Transverse colon (tissue), 4 donors: ENCODE results near the gene IFNL3. TPM values are rescaled to one million over a fixed set of nuclear protein-coding genes. Genes with fewer than 3 reads are reported as not detected.

Source experiments
- DNase-seq: peaks from one replicate; pipeline ENCODE4 v3.0.0-alpha.2; 2019
- H3K27ac ChIP-seq, 4 donors: fragments of 200-600 bp; sonication (generic); 2 replicates each; pipeline ENCODE4 v1.5.1; 2016 to 2018; ENCODE audit warnings: inconsistent platforms in 4 of 4
- H3K27me3 ChIP-seq: fragments of 200-600 bp; sonication (generic); 2 replicates; pipeline ENCODE4 v1.5.1; 2017; ENCODE audit warnings: inconsistent platforms
- H3K36me3 ChIP-seq, 4 donors: fragments of 200-600 bp; sonication (generic); 2 replicates each; pipeline ENCODE4 v1.5.1; 2017 to 2019; ENCODE audit warnings: inconsistent platforms in 4 of 4
- H3K4me1 ChIP-seq, 4 donors: fragments of 200-600 bp; sonication (generic); 2 replicates each; pipeline ENCODE4 v1.5.1; 2017 to 2020; ENCODE audit warnings: inconsistent platforms in 4 of 4
- H3K4me3 ChIP-seq, 4 donors: fragments of 200-600 bp; sonication (generic); 1 replicate in 1 of 4; 2 replicates in 3 of 4; pipeline versions ENCODE4 v1.5.1 to v1.6.1; 2017 to 2019; ENCODE audit warnings: inconsistent platforms in 4 of 4
- H3K9me3 ChIP-seq, 2 donors: fragments of 200-600 bp; sonication (generic); 2 replicates each; pipeline ENCODE4 v1.5.1; 2017 to 2019; ENCODE audit warnings: inconsistent platforms in 2 of 2
- EP300 ChIP-seq: sonication (generic); formaldehyde crosslinking; IDR thresholded peaks from one replicate; pipeline ENCODE4 v1.6.1; 2017; ENCODE audit warnings: antibody characterized with exemption, low read depth
- POLR2A ChIP-seq: fragments of 450-650 bp; IDR thresholded peaks from one replicate; pipeline ENCODE4 v1.6.1; 2016; ENCODE audit warnings: antibody characterized with exemption, mild to moderate bottlenecking, moderate library complexity
- POLR2AphosphoS5 ChIP-seq, 3 donors: sonication (generic); formaldehyde crosslinking; IDR thresholded peaks; one replicate each; pipeline ENCODE4 v1.6.1; 2016; ENCODE audit warnings: antibody characterized with exemption in 3 of 3
- WGBS, 2 donors: methylation state at CpG; one replicate each; pipeline ENCODE4 v1.1.5; 2018; ENCODE audit warnings: low coverage in 1 of 2; 5-methylcytosine and 5-hydroxymethylcytosine counted together
- in situ Hi-C, 4 donors: fragments of 200-750 bp; cut with MboI; loops; one replicate each; pipeline versions ENCODE4 v1.15.0 to v1.15.1; 2017; ENCODE audit warnings: low sequenced_read_pairs in 3 of 4, low pct_ligation_motif_present in 1 of 4, low pct_unique_long_range_greater_than_20kb in 1 of 4
- intact Hi-C: fragments of 100-400 bp; cut with DNase I; formaldehyde crosslinking; loops from one replicate; pipeline ENCODE4 v1.15.1; 2023; ENCODE audit warnings: low total_unique reads
- total RNA-seq, 4 donors: library from RNA; depleted of rRNA; stranded (reverse); fragments of >200 nt; gene quantifications; one replicate each; pipeline ENCODE4 v1.1.0, GENCODE V29; 2016
- TF ChIP-seq, protein P1 (sequence below), 5 experiments: fragments of 200-600 bp in 3 of 5; fragments of 450-650 bp in 2 of 5; sonication (generic) in 3 of 5; IDR thresholded peaks; 1 replicate in 2 of 5; 2 replicates in 3 of 5; pipeline ENCODE4 v1.5.1; 2016 to 2017; ENCODE audit warnings: antibody characterized with exemption in 5 of 5, inconsistent platforms in 3 of 5, mild to moderate bottlenecking in 2 of 5, moderate library complexity in 1 of 5

The IFNL3 gene
- total RNA-seq, 4 donors from 2014 or later: not detected

DNA sequence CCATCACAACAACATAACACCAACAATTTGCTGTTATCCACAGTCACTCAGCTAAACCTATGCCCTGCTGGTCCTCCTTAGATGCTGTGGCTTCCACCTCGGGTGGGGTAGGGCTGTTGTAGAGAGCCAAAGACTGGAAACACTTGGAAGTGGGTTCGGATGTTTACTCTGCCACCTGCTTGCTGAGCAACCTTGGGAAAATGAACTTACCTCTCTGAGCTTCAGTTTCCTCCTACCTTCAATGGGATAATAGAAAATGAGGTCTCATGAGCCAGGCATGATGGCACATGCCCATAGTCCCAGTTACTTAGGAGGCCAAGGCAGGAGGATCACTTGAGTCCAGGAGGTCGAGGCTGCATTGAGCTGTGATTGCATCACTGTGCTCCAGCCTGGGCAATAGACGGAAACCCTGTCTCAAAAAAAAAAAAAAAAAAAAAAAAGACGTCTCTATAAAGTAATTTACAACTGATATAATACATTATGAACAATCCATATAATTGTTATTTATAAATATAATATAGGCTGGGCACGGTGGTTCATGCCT lies 37.4 kb downstream of the IFNL3 start:
- in situ Hi-C loops: loop anchor here in 1 of 4 donors (25.0 kb wide), 1 partner anchor 620 kb away; no protein-coding TSS in a partner anchor
- DNase-seq: no peak
- H3K4me1 ChIP-seq: no peaks in the 10 kb centered on the region
- 47 to 62% methylated on average over 4 to 6 of the region's 6 CpGs for WGBS, 2 donors
- no peak overlapping the region for H3K27ac ChIP-seq
- no peak overlapping the region for H3K4me3 ChIP-seq
- no peaks in the 10 kb centered on the region for H3K9me3 ChIP-seq
- intact Hi-C loops: no loop called here
- TF ChIP-seq POLR2AphosphoS5 (IDR thresholded peaks at IDR 0.05) (no peak), POLR2A (no peak), EP300 (no peak)
- TF ChIP-seq, protein P1, sequence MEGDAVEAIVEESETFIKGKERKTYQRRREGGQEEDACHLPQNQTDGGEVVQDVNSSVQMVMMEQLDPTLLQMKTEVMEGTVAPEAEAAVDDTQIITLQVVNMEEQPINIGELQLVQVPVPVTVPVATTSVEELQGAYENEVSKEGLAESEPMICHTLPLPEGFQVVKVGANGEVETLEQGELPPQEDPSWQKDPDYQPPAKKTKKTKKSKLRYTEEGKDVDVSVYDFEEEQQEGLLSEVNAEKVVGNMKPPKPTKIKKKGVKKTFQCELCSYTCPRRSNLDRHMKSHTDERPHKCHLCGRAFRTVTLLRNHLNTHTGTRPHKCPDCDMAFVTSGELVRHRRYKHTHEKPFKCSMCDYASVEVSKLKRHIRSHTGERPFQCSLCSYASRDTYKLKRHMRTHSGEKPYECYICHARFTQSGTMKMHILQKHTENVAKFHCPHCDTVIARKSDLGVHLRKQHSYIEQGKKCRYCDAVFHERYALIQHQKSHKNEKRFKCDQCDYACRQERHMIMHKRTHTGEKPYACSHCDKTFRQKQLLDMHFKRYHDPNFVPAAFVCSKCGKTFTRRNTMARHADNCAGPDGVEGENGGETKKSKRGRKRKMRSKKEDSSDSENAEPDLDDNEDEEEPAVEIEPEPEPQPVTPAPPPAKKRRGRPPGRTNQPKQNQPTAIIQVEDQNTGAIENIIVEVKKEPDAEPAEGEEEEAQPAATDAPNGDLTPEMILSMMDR (IDR thresholded peaks at IDR 0.05): no peak
- peaks cover 46% of the 10 kb centered on the region for H3K27me3 ChIP-seq
- H3K36me3 ChIP-seq: no peaks in the 10 kb centered on the region

DNA sequence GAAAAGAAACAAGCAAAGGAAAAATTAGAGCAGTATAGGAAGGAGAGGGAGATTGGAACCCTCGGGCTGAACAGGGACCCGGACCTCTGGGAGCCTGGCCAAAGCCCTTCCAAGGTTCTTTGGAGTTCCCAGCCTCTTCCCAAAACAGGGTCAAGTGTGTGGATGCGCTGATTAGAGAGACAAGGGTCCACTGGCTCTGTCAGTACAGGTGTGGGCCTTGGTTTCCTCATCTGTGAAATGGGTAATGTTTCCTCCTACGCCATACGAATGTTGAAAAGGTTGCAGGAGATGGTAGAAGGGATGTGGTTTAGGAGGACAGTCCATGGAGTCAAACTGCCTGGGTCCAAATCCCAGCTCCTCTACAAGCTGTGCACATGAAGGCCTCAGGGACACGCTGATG lies 38.7 kb downstream of the IFNL3 start:
- in situ Hi-C loops: loop anchor here in 1 of 4 donors (25.0 kb wide), 1 partner anchor 619 kb away; no protein-coding TSS in a partner anchor
- no peak for DNase-seq
- Histone ChIP-seq H3K4me1 (no peaks in the 10 kb centered on the region), H3K27me3 (peaks cover 53% of the 10 kb centered on the region), H3K4me3 (no peak overlapping the region), H3K27ac (no peak overlapping the region), H3K9me3 (no peaks in the 10 kb centered on the region), H3K36me3 (no peaks in the 10 kb centered on the region)
- TF ChIP-seq, protein P1 (IDR thresholded peaks at IDR 0.05): no peak
- TF ChIP-seq EP300: no peak
- no peak for TF ChIP-seq POLR2A
- TF ChIP-seq POLR2AphosphoS5 (IDR thresholded peaks at IDR 0.05): no peak
- WGBS, 2 donors: 74 to 78% methylated on average over 3 to 6 of the region's 6 CpGs
- intact Hi-C loops: no loop called here

DNA sequence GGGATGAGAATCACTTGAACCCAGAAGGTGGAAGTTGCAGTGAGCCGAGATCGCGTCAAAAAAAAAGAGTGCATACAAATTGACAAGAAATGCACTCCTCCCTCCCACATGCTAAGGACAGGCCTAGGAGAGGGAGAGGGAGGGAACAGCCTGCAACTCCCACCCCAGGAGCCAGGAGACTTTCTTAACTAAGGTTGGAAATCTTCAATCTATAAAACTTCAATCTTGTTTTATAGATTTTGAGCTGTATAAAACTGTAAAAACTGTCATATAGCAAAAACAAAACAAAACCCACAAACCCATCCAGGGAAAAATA lies 39.4 kb downstream of the IFNL3 start:
- Histone ChIP-seq H3K36me3 (no peaks in the 10 kb centered on the region), H3K4me3 (no peak overlapping the region), H3K27me3 (peaks cover 61% of the 10 kb centered on the region), H3K27ac (no peak overlapping the region), H3K9me3 (no peaks in the 10 kb centered on the region), H3K4me1 (no peaks in the 10 kb centered on the region)
- WGBS, 2 donors: 78 to 100% methylated on average over 3 of the region's 3 CpGs
- in situ Hi-C loops: loop anchor here in 1 of 4 donors (25.0 kb wide), 1 partner anchor 618 kb away; no protein-coding TSS in a partner anchor
- DNase-seq: no peak
- TF ChIP-seq POLR2AphosphoS5 (IDR thresholded peaks at IDR 0.05) (no peak), POLR2A (no peak), EP300 (no peak)
- TF ChIP-seq, protein P1 (IDR thresholded peaks at IDR 0.05): no peak
- intact Hi-C loops: no loop called here

DNA sequence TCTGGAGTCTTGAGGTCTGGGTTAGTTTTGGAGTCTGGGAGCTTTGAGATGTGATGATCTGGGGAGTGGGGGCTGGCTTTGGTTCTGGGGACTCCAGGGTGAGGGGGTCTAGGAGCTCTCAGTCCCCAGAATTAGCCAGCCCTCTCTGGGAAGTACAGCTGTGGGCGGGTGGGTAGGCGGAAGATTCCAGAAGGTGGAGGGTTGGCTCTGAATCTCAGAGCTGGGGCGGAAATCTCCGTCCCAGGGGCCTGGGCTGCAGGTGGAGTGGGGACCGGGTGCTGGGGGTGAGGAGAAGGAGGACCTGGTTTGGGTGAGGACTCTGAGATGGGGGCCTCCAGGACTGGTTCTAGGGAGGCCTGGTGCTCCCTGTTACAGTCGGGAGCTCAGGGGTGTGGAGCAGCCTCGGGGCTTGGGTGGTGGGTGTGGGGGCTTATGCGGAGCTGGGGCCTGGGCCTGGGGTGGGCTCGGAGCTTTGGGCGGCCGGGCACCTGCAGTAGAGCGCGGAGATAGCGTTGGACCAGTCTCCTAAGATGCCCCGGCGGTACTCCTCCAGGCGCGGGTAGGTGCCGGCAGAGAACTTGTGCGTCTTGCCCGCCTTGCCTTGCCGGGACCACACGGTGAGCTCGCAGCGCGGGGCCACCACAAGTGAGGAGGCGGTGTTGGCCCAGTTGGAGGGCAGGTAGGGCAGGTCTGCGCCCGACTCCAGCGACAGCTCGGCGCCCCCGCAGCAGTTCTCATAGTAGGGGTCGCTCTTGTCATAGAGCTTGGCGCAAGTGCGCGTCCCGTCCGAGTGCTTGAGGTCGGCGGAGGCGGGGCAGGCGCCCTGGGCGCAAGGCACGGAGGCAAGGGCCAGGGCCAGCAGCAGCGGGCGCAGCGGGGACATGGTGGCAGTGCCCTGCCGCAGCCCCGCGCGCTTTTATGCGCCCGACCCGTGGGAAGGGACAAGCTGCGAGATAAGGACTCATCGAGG lies 41.1 kb downstream of the IFNL3 start, which contains the start of gene SYCN:
Gene SYCN, minus strand, starts transcription at position 892 of the 970 bp plus-strand sequence. Its CDS starts 9 bp downstream, at position 883.
- no peak within 1 kb of the TSS for H3K4me3 ChIP-seq
- no peaks in the 10 kb centered on the region for H3K4me1 ChIP-seq
- TF ChIP-seq, protein P1 (IDR thresholded peaks at IDR 0.05): no peak
- TF ChIP-seq POLR2AphosphoS5 (IDR thresholded peaks at IDR 0.05): no peak
- no peak for TF ChIP-seq POLR2A
- TF ChIP-seq EP300: no peak
- no peak for DNase-seq
- no peak within 1 kb of the TSS for H3K27ac ChIP-seq
- in situ Hi-C loops (loop anchor here in 1 of 4 donors (25.0 kb wide), 1 partner anchor 616 kb away; no protein-coding TSS in a partner anchor), intact Hi-C loops (no loop called here)
- H3K27me3 ChIP-seq: peaks cover 78% of the 10 kb centered on the region
- no peaks in the 10 kb centered on the region for H3K36me3 ChIP-seq
- WGBS, 2 donors: 46 to 67% methylated on average over 2 to 33 of the region's 57 CpGs
- no peaks in the 10 kb centered on the region for H3K9me3 ChIP-seq
